Omental fat pad (tissue), 4 donors: ENCODE data around the gene TMEM163. TPM values are rescaled to one million over a fixed set of nuclear protein-coding genes. Genes with fewer than 3 reads are reported as not detected.

ENCODE experiments used
- ATAC-seq: fragments of 150-250 bp; one replicate; pipeline ENCODE4 v1.9.1; 2016; ENCODE audit warnings: mild to moderate bottlenecking, moderate library complexity; ENCODE audit not compliant: low FRiP score
- DNase-seq: peaks from one replicate; pipeline ENCODE4 v3.0.0-alpha.2; 2019; ENCODE audit warnings: low spot score
- CTCF ChIP-seq, 3 donors: fragments of 450-650 bp; IDR thresholded peaks; one replicate each; pipeline ENCODE4 v1.5.1; 2016 to 2017; ENCODE audit warnings: antibody characterized with exemption in 3 of 3, mild to moderate bottlenecking in 3 of 3, moderate library complexity in 2 of 3
- total RNA-seq, 4 donors: library from RNA; depleted of rRNA; stranded (reverse); fragments of >200 nt; gene quantifications; one replicate each; pipeline ENCODE4 v1.1.0, GENCODE V29; 2016

The TMEM163 gene
- total RNA-seq, 4 donors from 2014 or later: 0.28 to 6.4 (median 1.2) TPM

GRCh38 chr2:134707330-134707676, 11.5 kb downstream of the TMEM163 start:
- ATAC-seq (no peak), DNase-seq (no peak)
- no peak for TF ChIP-seq CTCF (IDR thresholded peaks at IDR 0.05)

GRCh38 chr2:134706587-134707329, 12.0 kb downstream of the TMEM163 start:
- no peak for TF ChIP-seq CTCF (IDR thresholded peaks at IDR 0.05)
- ATAC-seq (no peak), DNase-seq (no peak)

- no peak for ATAC-seq
- no peak for DNase-seq
- no peak for TF ChIP-seq CTCF (IDR thresholded peaks at IDR 0.05)
These were observed 12.8 kb downstream of the TMEM163 start for GRCh38 chr2:134705861-134706586.

GRCh38 chr2:134704173-134704572, 14.6 kb downstream of the TMEM163 start:
- no peak for ATAC-seq
- TF ChIP-seq CTCF (IDR thresholded peaks at IDR 0.05): no peak

GRCh38 chr2:134703426-134703825, 15.4 kb downstream of the TMEM163 start:
- TF ChIP-seq CTCF (IDR thresholded peaks at IDR 0.05): no peak
- ATAC-seq: no peak
- DNase-seq: no peak

More at GRCh38 chr2:134704173-134704572, 14.6 kb downstream of the TMEM163 start:
- DNase-seq: no peak

GRCh38 chr2:134700730-134701129, 18.1 kb downstream of the TMEM163 start:
- DNase-seq (no peak), ATAC-seq (no peak)
- no peak for TF ChIP-seq CTCF (IDR thresholded peaks at IDR 0.05)

- no peak for ATAC-seq
These were observed 24.4 kb downstream of the TMEM163 start for GRCh38 chr2:134694411-134694810.

More at GRCh38 chr2:134694411-134694810, 24.4 kb downstream of the TMEM163 start:
- no peak for TF ChIP-seq CTCF (IDR thresholded peaks at IDR 0.05)
- DNase-seq: no peak
